Skeletal muscle cell (primary cell): ENCODE measurements around the gene PEAK1.

Experiments used
- DNase-seq: peaks from one replicate; pipeline ENCODE4 v3.0.0-alpha.2; 2010; ENCODE audit warnings: low read depth
- H3K4me3 ChIP-seq: 2 replicates; pipeline ENCODE4 v1.5.1; 2011; ENCODE audit warnings: low read depth, mild to moderate bottlenecking, control low read depth, low read length, moderate library complexity

Gene PEAK1

DNA sequence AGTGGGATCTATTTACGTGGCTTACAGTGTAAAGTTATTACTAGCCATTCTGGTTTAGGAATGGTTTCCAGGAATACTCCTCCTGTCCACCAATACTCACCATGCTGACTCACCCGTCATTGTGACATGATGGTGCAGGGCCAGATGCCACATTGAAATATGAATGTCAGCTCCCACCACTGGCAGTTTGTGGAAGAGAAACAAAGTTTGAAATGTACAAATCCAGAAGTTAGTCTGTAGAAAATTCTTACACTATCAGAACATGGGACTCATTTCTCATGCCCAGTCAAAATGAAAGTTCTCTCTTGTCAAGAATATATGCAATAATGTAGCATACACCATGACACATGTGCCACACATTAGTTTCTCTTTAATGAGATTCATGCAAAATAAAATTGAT, 334.6 kb downstream of the PEAK1 start:
- no peak overlapping the region for H3K4me3 ChIP-seq
- DNase-seq: no peak

DNA sequence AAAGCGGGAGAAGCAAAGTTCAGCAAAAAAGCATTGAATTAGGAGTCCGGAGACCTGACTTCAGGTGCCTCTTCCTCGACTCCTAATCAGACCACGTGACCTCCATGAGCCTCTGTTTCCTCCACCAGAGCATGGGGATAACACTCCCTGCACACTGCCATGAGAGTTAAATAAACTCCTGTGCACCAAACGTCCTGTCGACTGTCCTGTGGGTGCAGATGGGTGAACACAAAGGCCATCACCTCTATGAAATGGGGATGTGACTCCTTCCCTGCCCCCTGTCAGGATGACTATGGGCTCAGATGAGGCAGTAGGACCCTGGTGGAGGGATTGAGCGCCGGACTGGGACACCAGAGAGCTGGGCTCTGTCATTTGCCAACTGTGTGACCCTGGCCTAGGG, 335.5 kb downstream of the PEAK1 start:
- no peak for DNase-seq
- no peak overlapping the region for H3K4me3 ChIP-seq

DNA sequence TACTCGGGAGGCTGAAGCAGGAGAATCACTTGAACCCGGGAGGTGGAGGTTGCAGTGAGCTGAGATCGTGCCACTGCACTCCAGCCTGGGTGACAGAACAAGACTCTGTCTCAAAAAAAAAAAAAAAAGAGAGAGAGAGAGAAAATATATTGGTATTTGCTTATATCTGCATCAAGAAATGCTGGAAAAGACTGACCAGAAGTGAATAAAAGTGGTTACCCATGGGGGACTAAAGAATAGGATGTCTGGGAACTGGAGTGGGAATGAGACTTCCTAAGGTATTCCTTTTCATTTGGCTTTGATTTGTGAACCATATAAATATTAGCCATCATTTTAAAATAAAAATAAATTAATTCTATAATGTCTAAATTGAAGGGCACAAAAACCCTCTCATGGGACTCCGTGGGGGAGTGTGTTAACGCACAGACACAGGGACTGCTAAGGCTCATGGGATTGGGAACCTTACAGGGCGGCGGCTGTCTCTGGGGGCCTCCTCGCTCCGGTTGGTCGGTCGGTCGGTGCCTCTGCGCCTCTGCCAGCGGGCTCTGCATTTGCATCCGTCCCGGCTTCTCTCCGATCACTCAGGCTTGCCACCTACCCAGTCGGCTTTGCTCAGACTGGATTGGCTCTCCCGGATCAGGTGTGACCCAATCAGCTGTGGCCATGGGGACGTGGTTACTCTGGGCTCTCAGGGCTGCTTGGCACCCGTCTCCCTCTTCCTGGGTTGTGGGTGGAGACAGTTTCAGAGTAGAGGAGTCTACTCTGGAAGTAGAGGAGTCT, 336.3 kb downstream of the PEAK1 start:
- DNase-seq: no peak
- H3K4me3 ChIP-seq: peak overlapping the region; percentile 20

DNA sequence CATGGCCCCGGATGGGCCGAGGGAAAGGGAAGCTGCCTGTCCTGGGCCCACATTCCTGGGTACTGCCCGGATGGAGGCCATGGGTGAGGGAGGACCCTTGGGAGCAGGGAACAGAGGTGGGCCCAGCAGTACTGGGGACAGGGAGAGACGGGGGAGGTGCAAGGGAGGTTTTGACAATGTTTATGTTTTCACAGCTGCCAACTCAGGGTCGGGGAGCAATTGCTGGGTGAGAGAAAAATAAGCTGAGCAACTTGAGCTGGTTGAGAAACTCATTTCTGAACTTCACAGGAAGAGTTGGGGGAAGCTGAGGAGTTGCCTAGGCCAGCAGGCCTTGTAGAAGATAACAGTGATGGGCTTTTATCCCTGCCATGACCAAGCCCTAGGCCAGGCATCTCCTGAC, 337.9 kb downstream of the PEAK1 start:
- H3K4me3 ChIP-seq: no peak overlapping the region
- no peak for DNase-seq

DNA sequence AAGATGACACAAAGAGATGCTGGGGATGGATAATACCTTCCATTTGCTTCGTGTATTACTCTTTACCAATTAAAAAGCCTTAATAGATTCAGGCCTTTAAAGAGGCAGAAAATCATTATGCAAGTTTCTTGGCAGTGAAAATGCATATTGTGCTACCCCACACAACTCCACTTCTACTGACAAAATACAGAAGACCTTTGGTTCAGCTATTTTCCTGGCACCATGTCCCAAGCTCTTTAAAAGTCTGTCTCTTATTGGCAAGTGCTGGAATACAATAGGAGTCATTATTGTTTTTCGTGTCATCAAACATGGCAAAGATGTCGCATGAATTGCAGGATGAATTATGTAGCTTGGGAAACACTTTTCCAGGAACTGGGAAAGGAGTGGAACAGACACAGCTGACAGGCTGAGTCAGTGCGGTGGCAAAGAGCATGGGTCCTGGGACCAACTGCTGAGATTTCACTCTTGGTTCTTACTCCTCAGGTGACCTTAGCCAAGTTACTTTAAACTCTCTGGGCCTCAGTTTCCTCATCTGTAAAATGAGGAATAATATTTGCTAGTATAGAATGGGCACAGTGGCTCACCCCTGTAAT, 343.5 kb downstream of the PEAK1 start:
- H3K4me3 ChIP-seq: no peak overlapping the region
- DNase-seq: no peak

DNA sequence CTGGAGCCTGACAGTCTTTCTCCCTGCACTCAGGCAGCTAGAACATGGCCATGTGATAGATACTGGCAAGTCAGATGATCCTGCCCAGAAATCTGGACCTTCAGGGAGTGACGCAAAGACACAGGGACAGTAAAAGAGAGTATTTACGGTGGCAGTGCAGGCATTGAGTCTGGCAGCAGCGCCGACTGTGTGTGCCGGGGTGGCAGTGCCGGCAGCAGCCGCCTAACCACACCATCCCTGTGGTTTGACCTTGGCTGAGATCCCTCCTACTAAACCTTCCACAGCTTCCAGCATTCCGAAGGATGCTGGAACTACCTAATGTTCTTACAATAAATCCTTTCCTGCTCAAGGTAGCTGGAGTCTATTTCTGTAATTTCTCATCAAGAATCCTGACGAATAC, 344.4 kb downstream of the PEAK1 start:
- H3K4me3 ChIP-seq: no peak overlapping the region
- no peak for DNase-seq

DNA sequence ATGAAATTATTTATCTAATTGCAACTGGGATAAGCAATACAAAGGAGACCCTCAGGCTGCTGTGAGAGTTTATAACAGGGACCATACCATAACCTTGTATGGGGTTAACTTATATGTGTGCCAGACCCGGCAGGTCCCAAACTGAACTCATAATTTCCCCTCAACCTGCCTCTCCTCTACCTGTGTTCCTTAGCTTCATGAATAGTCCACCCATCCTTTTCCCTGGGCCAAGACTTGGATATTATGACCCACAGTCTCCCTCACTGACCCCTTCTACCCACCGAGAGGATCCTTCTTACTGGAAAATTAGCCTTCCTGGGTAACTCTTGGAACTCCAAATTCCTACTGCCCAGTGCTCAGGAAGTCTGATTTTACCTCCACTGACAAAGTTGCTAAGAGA, 345.6 kb downstream of the PEAK1 start:
- DNase-seq: no peak
- H3K4me3 ChIP-seq: no peak overlapping the region

DNA sequence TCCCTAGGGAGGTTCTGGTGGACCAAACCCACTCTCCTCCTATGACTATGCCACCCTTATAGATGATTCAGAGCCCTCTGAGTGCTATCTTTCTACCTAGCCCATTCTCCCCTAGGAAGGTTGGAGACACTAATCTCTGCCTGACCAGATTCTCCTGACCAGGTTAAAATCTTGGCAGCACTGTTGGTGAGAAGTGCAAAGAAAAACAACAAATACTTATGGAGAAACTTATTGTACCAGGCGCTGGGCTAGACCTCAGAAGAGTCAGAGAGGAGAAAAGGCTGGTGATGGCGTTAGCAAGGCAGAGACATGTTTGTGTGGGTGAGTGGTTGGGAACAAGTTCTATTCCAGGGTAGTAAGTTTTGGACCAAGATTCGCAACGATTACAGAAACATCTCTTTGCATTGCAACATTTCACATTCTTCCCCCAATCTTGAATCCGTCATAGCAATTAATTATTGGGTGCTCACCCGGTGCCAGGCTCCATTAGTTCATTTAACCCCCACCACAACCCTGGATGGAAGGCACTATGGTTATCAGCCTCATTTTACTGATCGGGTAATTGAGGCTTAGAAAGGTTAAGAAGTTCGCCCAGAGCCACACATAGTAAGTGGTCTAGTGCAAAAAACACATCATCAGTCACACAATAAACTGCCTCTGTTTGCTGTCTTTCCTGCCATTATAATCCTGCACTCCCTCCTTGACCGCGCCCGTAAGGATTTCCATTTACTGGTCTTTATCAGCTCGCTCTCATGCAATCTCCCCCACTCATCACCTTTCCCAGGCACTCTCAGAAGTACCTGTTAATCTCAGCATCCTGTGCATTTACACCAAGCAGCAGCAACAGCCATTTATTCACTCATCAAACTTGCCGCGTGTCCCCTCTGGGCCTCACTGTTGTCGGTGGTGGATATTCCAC, 348.3 kb downstream of the PEAK1 start:
- no peak for DNase-seq
- no peak overlapping the region for H3K4me3 ChIP-seq

DNA sequence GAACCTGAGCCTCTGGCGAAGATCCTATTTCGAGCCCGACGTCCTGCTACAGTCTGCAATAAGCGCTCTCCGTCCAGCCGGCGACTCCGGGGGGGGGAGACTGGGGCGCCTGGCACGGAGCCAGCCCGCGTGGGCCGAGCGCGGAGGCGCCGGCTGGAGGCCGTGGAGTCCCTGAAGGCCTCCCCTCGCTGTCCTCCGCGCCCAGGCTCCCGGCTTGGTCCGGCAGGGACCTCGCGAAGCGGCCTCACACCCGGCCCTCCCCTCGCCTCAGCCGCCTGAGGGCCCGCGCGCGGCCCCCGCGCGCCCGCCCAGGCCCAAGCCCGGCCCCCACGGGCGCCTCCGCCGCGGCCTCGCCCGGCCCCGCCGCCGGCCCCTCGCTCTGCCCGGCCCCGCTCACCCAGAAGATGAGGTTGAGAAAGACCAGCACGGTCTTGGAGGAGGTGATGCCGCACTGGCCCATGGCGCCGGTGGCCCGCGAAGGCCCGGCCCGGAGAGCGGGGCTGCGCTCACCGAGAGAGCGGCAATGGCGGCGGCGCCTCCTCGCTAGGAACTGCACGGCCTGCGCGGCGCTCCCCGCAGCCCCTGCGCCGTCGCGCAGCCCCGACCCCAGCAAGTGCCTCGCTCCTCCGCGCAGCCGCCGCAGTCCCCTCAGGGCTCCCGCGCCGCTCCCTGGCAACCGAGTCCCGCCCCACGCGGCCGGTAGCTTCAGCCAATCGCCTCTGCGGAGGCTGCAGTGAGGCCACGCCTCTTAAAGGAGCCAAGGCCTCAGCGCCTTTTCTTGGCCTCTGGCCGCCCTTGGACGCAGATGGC, 349.2 kb downstream of the PEAK1 start, which contains the start of gene TSPAN3:
Gene TSPAN3 (minus strand): TSS at position 615 of the 810 bp plus-strand sequence. CDS start 155 bp downstream, at position 460.
- peak; percentile 70 for DNase-seq
- peak within 1 kb of the TSS; percentile 75 for H3K4me3 ChIP-seq

DNA sequence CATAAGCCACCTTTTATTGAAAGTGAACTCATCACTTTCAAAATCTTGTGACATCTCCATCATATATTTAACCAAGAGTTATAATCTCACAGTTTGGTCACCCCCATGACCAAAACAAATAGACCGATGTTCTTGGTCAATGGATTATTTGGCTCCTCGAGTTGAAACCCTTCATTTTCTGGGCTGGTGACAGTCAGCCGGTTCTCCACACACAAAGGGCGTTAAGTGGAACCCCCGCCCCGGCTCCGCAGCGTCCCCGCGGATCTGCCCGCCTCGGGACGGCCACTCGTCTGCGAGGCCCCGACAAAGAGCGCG, 349.8 kb downstream of the PEAK1 start:
- peak overlapping the region; percentile 75 for H3K4me3 ChIP-seq
- no peak for DNase-seq

DNA sequence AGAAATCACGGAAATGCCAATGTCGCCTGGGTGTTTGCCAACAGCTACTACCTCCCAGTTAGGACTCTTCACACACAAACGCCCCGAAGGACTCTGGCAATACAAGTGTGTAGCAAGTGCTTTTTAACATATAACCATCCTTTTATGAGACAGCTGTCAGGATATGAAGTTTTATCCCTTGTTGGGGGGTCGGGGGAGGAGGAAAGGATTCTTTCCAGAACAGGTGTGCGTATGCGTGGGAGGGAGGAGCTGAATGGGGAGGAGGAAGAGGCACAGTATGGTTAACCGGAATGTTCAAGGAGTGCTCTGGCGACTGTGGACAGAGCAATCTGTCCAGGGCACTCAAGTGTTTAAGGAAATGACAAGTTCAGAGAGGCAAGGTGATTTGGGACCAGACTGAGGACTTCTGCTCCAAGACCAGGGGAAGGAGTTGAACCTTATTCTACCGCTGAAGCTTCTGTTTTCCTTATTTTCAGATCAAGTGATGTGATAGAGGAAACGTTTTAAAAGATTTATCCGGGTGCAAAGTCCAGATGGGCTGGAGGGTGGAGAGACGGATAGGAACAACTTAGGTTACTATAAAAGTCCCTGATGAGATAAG, 350.3 kb downstream of the PEAK1 start:
- H3K4me3 ChIP-seq: peak overlapping the region; percentile 75
- no peak for DNase-seq

DNA sequence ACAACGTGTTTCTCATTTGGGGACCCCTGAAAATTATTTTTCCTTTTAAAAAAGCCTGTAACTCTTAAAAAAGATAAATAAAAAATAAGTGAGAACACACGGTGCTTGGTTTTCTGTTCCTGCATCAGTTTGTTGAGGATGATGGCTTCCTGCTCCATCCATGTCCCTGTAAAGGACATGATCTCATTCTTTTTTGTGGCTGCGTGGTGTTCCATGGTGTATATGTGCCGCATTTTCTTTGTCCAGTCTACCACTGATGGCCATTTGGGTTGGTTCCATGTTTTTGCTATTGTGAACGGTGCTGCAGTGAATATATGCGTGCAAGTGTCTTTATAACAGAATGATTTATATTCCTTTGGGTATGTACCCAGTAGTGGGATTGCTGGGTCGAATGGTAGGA, 351.3 kb downstream of the PEAK1 start:
- no peak for DNase-seq
- no peak overlapping the region for H3K4me3 ChIP-seq

DNA sequence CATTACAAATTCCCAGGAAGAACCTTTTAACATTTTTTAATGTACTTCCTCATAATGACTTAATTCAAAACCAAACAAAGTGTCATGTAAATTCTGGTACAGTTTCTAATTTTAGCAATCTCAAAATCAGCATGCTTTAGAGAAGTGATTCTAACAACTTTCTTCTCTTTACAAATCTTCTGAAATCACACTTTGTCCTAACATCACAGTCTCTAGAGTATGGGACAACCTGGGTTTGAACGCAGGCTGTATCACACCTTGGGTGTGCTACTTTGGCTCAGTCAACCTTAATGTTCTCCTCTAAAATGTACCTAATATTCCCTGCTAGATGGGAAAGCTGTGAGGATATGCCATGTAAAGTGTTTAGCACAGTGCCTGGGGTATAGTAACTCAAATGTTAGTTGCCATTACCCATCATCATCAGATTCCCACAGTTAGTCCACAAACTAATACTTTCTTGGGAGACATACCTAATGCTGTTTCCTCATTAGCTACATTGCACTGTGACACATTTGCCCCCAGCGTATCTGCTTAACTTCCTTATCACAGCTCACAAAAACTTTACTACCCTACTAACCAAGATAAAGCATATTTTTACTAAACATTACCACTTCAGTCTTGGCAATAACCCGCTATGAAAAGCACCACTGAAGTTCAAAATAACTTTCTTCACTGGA, 352.1 kb downstream of the PEAK1 start:
- DNase-seq: no peak

DNA sequence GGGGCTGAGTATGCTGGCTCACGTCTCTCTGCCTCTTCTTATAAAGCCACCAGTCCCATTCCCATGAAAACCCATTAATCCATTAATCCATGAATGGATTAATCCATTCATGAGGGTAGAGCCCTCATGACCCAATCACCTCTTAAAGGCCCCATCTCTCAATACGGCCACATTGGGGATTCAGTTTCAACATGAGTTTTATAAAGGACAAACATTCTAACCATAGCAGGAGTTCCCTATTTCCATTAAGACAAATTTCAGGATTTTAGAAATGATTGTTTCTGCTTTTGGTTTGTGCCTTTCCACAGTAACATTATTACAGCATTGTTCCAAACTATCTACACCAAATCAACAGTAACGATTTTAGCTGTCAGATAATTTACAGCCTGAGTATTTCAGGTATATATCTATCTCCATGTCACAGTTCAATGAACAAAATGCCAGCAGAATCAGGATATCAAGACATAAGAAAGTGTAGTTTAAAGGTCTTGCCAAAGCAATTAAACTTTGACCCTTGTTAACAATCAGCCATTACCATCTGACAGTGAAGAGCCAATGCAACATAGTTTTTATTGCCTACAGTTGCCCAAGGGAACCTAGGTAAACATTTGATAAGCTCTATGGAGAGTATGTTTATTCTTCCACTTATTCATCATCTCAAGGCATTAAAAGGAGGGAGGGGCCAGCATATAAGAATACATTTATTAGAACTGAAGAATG, 352.8 kb downstream of the PEAK1 start:
- no peak overlapping the region for H3K4me3 ChIP-seq
- no peak for DNase-seq

More for the DNA sequence above, 352.1 kb downstream of the PEAK1 start:
- no peak overlapping the region for H3K4me3 ChIP-seq

DNA sequence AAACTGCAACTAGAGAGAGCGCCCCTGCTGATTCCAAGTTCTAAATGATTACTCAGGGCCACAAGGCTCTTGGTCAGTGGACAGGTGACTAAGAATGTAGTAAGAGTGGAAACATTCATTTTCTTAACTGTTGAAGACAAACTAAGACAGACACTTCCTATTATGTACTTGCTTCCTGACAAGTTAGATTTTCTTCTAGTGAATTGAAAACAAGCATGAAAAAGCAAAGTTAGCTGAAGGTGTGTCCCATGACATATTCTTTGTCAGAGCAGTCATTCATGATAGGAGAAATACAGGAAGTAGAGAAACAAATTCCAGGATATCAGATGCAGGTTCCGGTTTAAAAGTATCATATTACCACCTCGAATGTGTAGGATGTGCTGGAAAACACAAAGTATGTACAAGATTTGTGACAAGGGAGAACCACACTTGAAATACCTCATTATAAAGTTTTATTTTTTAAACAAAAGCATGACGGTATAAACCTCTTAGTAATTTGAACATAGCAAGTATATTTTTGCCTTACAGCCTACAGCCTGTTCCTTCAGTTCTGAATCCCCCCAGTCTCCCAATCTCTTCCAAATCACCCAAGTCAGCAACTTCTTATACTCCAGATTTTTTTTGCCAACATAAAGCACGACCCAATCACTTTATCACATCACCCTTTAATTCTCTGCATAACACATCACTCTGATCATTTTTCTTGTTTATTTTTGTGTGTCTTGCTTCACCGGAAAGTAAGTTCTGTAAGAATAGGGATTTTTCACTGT, 355.2 kb downstream of the PEAK1 start:
- no peak for DNase-seq
- no peak overlapping the region for H3K4me3 ChIP-seq

DNA sequence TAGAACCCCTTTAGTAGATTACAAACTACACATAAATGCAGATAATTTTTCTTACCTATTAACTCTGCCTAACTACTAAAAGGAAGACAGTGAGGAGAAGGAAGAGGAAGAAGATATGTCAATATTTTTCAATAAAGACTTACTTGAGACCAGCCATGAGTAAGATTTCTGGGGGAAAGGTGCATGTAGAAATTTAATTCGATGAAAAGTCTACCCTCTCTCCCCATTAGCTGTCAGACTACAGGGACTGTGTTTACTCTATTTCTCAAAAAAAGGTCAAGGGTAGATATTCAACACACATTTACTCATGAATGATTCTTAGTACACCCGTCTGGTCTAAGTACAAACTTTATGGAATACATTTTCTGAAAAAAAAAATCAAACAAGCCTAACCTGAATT, 355.8 kb downstream of the PEAK1 start:
- no peak for DNase-seq
- no peak overlapping the region for H3K4me3 ChIP-seq

DNA sequence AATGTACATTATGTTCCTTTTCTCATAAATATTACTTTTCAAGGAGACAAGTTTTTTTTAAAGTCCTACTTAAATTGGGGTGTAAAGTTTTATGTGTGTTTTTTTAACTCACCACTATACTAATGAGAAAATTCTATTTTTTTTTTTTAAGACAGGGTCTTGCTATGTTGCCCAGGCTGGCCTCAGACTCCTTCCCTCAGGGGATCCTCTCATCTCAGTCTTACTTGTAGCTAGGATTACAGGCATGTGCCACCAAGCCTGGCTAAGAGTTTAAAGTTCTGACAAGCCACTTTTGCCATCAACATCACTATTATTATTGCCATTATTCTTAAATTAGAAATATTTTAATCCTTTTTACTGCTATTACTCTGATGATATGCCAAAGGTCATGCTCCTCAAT, 356.7 kb downstream of the PEAK1 start:
- no peak for DNase-seq
- no peak overlapping the region for H3K4me3 ChIP-seq
